H4 (cell line): ENCODE data around the gene CPSF7. TPM values are rescaled to one million over a fixed set of nuclear protein-coding genes. Genes with fewer than 3 reads are reported as not detected.
A peak's percentile ranks its signal among the peaks of the same experiment; 100 is the strongest.
"Not testable (repeated sequence)": the region's sequence is repeated elsewhere in the genome, so short reads cannot be mapped to it uniquely, and the experiment has no call there.

Experiments
- DNase-seq: peaks from one replicate; pipeline ENCODE4 v3.0.0-alpha.2; 2015; ENCODE audit warnings: low spot score
- total RNA-seq: library from RNA; depleted of rRNA; stranded (reverse); fragments of >200 nt; shearing (Covaris generic); gene quantifications from 2 replicates; pipeline ENCODE4 v1.2.3, GENCODE V29; 2014

The CPSF7 gene
- total RNA-seq, 1 experiment from 2014 or later: 31.8 TPM

DNA sequence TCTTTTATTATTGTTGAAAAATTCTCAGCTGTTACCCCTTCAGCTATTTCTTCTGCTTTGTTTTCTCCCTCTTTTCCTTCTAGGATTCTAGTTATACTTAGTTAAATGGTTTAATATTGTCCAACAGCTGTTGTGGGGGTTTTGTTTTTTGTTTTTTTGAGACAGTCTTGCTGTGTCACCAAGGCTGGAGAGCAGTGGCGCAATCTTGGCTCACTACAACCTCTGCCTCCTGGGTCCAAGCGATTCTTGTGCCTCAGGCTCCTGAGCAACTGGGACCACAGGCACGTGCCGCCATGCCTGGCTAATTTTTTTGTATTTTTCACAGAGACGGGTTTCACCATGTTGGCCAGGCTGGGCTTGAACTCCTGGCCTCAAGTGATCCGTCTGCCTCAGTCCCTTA is 12.8 kb upstream of the CPSF7 start:
- no peak for DNase-seq

DNA sequence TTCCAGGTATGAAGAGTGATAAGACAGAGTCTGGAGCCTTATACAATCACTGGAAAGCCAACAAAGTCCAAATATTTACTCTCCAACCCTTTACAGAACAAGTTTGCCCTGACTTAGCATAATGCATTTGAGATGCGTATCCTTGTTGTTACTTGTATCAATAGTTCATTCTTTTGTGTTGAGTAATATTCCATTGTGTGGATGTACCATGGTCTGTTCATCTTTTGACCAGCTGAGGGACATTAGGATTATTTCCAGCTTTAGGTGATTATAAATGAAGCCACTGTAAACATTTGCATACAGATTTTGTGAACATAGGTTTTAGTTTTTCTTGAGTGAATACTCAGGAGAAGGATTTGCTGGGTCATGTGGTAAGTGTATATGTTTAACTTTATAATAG is 9.8 kb upstream of the CPSF7 start:
- no peak for DNase-seq

DNA sequence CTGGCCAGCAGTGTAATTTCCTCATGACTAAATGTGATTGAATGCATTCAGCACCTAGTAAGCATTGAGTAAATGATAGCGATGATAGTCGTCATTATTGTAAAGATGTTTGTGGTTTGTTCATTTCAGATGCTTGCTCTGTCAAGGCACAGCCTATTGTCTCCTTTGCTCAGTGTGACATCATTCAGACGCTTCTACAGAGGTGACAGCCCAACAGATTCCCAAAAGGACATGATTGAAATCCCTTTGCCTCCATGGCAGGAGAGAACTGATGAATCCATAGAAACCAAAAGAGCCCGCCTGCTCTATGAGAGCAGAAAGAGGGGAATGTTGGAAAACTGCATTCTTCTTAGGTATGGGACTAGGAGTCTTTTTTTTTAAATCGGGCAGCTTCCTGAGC is 7.7 kb upstream of the CPSF7 start:
- DNase-seq: no peak

DNA sequence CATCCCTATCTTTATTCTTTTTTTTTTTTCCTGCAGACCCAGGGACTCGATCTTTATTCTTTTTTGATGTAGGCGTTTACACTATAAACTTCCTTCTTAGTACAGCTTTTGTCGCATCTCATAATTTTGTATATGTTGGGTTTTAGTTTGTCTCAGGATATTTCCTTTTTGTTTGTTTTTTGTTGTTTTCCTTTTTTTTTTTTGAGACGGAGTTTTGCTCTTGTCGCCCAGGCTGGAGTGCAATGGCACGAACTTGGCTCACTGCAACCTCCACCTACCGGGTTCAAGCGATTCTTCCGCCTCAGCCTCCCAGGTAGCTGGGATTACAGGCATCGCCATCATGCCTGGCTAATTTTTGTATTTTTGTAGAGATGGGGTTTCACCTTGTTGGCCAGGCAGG is 1.1 kb upstream of the CPSF7 start:
- not testable (repeated sequence) for DNase-seq

DNA sequence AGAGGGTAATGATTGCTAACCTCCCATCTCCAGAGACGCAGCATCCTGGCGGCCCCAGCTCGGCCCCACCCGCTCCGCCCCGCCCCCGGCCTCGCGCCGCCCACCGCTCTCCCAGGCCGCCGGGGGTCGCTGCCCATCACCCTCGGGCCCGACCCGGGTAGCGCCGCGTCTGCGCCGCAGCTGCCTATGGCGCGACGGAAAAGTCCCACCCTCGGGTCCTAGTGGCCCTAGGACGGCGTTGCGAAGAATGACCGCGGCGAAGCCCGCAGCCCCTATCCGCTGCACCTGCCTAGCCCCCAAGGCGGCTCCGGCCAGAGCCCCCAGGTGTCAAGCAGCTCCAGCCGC is 457 bp downstream of the CPSF7 start:
- DNase-seq: peak; percentile 14

DNA sequence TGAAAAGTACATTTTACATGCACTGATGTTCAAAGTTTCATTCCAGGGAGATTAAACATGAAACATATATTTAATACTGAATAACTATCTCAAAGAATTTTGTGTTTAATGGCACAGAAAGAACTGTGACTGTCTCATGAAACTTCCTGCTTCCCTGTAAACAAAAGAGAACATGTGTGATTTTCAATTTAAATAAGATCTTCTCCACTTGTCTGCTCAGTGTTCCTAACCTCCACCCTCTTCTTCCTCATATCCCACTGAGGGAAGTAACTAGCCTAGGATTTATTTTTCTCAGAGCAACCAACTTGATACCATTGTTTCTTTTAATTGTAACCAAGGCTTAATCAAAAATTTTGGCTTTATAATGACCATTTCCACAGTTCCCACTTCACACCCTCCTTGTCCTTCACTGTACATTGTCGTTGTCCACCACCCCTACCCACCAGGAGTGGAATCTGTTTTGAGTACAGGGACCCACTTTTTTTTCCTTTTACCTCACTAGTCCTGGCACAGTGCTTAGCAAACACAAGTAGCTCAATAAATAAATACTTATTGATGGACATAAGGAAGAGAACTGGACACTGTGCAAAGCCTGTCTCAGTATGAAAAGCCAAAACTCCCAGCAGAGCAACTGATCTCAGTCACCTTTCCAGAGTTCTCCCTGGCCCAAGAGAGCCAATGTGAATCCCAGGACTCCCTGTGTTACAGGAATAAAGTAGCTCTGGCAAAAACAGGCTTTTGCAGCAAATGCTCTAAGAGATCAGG is 4.2 kb downstream of the CPSF7 start:
- no peak for DNase-seq

DNA sequence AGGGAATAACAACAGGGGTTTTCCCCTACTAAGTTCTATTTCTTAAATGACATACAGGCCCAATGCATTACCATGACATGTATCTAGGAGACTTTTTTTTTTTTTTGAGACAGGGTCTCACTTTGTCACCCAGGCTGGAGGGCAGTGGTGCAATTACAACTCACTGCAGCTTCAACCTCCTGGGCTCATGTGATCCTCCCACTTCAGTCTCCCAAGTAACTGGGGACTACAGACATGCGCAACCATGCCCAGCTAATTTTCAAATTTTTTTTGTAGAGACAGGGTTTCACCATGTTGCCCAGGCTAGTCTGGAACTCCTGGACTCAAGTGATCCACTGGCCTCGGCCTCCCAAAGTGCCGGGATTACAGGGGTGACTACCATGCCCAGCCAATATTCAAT is 7.5 kb downstream of the CPSF7 start:
- no peak for DNase-seq

DNA sequence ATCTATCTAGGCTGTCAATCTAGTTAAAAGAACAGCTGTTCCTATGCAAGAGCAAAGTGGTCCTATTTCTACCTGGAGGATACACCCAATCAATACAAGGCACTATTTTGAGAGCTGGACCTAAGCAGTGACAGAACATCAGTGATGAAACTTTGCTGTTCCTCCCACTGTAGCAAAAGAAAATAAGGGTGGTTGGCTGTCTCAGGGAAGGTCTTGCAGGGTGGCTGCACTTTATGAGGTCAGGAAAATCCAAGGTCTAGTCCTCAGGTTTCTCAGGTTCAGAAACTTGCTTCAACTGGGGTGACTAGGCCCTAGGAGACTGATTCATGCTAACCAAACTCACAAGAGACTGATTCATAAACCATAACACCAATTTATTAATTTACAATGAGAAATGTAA is 11.6 kb downstream of the CPSF7 start:
- no peak for DNase-seq

DNA sequence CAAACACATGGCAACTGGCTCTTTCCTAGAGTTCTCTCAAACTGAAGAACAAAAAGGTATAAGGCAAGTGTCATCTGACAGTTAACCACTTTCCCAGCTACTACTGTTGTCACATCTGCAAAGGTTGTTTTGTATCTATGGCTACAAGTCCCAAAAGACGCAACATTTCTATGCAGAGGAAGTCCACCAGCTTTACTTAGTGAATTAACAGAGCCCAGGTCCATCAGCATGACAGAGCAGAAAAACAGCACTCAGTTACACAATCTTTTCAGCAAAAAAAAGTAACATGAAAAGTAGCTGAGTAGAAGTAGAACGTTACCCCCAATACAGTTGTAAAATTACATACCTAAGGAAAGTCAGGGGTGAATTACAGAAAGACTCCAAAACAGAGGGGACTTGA is 12.1 kb downstream of the CPSF7 start:
- DNase-seq: no peak

DNA sequence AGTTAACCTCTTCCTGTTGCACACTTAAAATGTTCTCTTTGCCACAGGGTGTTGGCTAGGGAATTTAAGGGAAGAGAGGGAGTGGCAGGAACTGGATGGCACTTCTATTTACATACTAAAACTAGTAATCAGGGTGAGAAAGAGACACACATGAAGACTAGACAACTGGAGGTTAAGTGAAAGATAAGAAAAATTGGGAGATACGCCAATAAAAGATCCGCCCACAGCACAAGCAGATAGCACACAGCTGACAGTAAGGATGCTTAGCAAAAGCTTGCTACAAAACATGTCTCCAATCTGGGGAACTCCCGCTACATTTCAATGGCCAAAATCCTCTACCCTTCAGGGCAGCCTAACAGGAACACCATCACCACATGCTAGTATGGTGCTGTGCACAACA is 12.8 kb downstream of the CPSF7 start:
- DNase-seq: no peak

DNA sequence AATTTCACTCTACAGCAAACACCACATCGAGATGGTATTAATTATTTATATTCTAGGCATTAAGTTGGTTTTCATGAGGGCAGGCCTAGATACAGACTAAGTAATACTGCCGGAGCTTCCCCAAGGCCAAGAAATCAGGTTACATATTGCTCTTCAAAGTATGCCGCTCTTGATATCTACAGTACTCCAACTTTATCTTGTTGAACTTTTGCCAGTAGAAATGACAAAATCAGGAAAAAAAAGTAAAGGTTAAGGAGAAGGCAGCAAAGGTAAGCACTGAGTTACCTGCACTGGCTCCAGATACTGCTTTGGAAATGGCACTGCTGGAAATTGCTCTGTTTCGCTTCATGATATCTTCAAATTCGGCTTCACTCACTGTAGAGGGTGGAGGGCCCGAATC is 14.4 kb downstream of the CPSF7 start:
- no peak for DNase-seq

DNA sequence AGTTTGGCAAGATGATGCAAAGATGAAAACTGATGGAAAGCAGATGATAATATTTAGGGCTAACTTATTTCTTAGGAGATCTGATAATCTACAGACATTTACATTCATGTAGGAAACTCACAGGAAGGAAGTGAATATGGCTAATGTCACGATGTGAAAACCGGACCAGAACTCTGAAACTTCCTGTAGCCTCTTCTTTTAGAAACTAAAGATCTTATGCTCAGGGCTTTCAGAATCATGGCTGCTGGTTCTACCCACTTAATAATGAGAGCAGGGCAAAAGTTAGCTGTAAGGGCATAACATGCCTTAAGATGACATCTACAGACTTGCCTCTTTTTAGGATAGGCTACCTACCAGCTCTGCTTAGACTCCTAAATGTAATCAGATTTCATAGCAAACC is 15.2 kb downstream of the CPSF7 start:
- DNase-seq: no peak

DNA sequence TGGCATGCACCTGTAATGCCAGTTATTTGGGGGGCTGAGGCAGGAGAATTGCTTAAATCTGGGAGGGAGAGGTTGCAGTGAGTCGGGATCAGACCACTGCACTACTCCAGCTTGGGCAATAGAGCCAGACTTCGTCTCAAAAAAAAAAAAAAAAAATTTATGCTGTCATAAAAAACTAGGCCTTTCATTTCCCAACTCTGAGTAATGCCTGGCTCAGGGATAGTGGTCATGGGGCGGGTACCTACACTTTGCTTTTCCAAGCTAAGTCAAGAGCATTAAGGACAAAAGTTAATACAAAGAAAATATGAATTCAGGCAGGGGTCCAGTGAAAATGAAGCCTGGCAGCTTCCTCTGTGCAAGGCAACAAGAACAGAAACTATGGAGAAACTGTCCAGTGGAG is 16.3 kb downstream of the CPSF7 start:
- DNase-seq: no peak

DNA sequence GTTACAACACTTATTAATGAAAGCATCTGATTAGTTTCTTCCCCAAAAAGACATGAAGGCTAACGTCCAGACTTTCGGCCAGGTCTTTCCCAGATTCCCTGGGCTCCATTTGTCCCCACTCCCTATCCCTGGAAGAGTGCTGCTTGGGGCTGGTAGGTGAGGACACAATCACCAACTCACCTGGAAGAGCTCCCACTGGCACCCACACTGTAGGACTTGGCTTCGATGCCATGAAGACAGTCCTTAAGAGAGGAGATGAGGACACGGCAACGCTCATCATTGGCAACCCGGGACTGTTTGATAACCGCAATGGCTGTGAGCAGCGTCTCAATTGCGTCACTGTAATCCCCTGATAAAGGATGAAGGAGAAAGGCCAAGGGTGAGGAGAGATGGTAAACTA is 18.2 kb downstream of the CPSF7 start:
- no peak for DNase-seq

DNA sequence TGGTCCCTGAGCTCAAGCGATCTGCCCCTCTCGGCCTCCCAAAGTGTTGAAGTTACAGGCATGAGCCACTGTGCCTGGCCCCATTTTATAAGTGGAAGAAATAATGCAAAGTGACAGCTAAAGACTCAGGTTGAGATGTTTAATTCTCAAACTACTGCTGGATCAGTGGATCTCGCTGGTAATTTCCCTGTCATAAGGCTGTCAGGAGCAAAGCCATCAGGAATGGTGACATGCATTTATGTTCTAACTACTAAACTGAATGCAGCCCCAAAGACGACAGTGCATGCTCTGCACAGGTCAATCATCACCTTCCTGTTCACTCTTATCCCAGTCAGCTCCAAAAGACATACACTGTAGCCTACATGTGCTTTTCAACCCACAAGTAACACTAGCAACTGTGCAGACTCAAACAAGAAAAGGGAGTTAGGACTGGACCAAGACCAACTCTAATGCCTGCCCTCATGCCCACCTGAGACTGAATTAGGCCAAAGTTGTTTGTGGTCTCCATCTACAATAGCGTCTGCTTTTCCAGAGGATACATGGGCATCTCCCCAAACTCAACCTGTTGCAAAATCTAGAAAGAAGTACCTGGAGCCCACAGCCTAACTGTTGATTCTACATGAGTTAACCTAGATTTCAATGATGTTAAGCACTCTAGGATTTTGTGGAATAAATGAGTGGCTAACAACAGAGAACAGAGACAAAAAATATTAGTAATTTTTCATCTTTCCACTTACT is 22.6 kb downstream of the CPSF7 start:
- DNase-seq: no peak

DNA sequence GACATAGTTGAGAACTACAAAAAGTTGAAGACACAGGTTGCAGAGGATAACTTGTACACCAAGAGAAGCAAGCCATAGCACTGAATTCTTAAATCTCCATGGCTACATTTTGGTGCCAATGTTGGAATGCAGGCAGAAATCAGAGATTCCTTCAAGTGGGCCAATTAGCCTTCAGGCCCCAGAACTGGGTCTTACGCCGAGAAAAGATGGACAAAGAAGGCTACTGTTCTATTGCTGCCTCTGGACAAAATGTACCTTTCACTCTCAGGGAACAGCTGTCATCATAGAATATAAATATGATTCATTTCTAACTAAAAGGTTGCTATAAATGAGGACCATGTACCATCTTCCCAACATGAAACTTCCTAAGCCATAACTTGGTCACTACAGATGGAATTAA is 23.7 kb downstream of the CPSF7 start:
- no peak for DNase-seq

DNA sequence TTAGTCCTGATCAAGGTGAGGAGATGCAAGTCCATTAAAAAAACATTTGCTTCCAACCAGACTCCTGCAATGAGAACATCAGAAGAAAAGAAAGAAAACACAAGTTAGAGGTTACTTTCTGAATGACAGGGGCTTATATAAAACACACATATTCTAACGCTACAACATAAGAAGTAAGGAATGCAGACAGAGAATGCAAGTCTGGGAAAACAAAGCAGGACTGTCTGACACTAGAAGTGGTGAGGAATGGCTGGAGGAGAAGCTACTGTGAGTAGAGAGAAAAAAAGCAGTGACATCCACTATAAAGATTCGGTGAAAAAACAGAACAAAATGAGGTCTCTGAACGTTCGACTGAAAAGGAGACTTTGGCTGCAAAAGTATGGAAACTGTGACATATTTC is 25.1 kb downstream of the CPSF7 start:
- no peak for DNase-seq

DNA sequence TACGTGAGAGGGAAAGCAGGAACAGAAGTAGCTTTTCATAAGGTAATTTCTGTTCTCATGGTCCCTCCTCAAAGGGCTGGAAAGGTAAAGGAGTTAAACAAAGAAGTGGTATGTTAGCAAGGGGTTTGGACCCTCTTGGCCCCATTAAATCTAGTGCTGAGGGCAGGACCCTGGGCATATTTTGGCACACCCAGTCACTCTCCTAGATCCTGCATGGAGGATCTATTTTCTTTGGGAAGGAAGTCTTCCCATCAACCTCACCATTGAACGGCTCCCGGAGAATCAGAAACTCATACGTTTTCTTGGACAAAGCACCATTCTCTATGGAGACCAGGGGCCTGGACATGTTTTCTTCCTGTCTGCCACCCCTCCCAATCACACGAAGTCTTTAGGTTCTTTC is 25.7 kb downstream of the CPSF7 start:
- DNase-seq: no peak

DNA sequence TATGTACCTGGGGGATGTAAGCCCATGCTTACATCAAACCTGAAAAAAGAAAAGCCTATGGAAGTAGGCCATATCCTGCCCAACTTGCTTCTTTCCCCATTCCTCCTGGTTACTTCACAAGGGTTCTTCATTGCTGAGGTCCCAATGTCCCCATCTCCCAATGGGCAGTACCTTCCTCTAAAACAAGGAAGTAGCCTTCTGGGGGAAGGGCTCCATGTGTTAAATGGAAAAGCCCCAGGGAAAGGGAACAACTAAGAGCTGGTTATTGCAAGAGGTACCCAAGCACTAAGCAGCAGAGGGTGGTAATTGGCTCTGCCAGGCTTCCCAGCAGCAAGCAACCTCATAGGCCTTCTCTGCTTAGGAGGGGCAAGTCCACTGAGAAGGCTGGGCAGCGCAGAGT is 26.1 kb downstream of the CPSF7 start:
- DNase-seq: no peak

DNA sequence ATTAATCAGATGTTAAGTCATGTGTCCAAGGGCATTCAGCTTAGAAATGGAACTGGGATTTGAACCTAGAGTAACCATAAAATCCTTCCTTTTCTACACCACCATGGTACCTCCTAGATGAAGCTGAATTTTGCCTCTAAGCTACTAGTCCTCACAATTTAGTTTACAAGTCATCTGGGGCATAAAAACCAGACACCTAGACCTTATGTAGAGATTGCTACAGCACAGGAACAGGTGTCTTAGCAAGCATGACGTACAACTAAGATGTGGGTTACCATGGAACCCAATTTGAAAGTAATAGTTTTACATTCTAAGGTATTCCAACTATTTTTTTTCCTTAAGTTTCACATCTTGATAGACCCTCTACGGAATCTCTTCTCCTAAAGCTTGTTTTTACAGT is 28.2 kb downstream of the CPSF7 start:
- DNase-seq: no peak

DNA sequence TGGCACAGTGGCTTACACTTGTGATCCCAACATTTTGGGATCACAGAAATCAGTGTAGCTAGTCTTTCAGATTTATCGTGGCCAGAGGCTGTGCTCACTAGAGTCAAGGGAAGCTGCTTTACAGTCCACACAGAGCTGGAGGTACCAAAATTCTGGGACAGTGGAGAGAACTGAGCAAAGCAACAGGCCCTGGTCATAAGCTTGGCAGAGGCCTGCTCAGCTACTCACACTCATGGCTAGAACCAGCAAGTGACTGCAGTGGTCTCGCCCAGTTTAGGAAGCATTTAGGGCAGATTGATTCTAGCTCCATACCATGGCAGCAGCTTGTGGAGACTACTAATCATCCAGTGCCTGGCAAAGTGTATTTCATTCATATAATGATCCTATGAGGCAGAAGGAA is 28.6 kb downstream of the CPSF7 start:
- no peak for DNase-seq

DNA sequence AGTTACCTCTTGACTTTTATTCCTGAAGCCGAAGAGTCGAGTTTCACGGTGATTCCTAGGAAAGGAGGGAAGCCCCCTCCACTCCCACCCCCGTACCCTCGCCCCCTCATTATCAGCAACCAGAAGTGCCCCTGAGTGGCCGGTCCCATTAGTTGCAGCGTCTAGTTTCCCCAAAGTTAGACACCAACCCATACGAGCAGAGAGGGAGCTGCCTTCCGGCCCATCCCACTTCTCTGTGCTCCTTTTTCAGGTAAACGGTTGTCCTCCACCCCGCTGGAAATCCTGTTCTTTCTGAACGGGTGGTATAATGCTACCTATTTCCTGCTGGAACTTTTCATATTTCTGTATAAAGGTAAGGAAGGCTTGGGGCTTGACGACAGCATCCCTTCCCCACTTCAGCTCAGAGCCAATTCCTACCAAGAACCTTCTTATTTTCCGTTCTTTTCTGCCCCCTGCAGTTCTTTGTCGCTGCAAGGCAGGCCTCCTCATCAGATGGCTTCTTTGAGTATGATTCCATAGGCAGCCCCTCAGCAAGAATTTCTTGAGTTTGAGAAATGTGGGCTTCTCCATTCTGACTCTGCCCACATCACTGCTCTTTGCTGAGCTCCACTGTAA is 36.7 kb downstream of the CPSF7 start:
- DNase-seq: no peak

DNA sequence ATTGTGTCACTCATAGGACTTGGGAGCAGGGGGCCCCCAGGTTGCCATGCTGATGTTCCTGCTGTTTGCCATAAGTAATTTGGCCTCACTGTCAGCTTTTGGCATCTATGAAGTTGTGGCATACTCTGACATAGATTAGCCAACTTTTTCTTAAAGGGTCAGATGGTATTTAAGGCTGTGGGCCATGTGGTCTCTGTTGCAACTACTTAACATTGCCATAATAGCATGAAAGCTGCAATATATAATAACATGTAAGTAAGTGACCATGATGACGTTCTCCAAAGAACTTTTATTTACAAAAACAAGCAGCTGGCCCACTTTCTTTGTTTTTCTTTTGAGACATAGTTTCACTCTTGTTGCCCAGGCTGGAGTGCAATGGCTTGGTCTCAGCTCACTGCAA is 39.6 kb downstream of the CPSF7 start:
- no peak for DNase-seq
